Body of pancreas (tissue), 4 donors: ENCODE results near the gene OR5W2. TPM values are rescaled to one million over a fixed set of nuclear protein-coding genes. Genes with fewer than 3 reads are reported as not detected.
"Not testable (repeated sequence)": the region's sequence is repeated elsewhere in the genome, so short reads cannot be mapped to it uniquely, and the experiment has no call there.

Experiments
- ATAC-seq: fragments of 150-250 bp; one replicate; pipeline ENCODE4 v1.9.1; 2016
- DNase-seq, 4 donors: peaks; one replicate each; pipeline ENCODE4 v3.0.0-alpha.2; 2019
- H3K27ac ChIP-seq, 4 donors: fragments of 200-600 bp; sonication (generic); 1 replicate in 3 of 4; 2 replicates in 1 of 4; pipeline versions ENCODE4 v1.5.1 to v1.6.1; 2016 to 2019; ENCODE audit warnings: mild to moderate bottlenecking in 1 of 4, mixed read lengths in 1 of 4, moderate library complexity in 1 of 4
- H3K27me3 ChIP-seq, 2 donors: fragments of 200-600 bp; sonication (generic); one replicate each; pipeline ENCODE4 v1.6.0; 2016; ENCODE audit warnings: mild to moderate bottlenecking in 1 of 2
- H3K36me3 ChIP-seq, 2 donors: fragments of 200-600 bp; sonication (generic); replicated peaks in 1 of 2; 2 replicates each; pipeline ENCODE4 v1.5.1; 2016; ENCODE audit warnings: low read depth in 2 of 2; ENCODE audit not compliant: insufficient read depth in 1 of 2
- H3K4me1 ChIP-seq: fragments of 200-600 bp; sonication (generic); one replicate; pipeline ENCODE4 v1.6.0; 2016
- H3K4me3 ChIP-seq, 2 donors: fragments of 200-600 bp; sonication (generic); 1 replicate in 1 of 2; 2 replicates in 1 of 2; pipeline ENCODE4 v1.5.1; 2016 to 2019
- H3K9me3 ChIP-seq, 3 donors: fragments of 200-600 bp; sonication (generic); 1 replicate in 2 of 3; 2 replicates in 1 of 3; pipeline ENCODE4 v1.5.1; 2016
- POLR2A ChIP-seq, 3 donors: fragments of 450-650 bp; IDR thresholded peaks; one replicate each; pipeline ENCODE4 v1.6.1; 2016; ENCODE audit warnings: antibody characterized with exemption in 3 of 3, mild to moderate bottlenecking in 2 of 3
- whole genome bisulfite sequencing, 2 donors: methylation state at CpG; one replicate each; pipeline ENCODE4 v1.1.5; 2017; 5-methylcytosine and 5-hydroxymethylcytosine counted together
- intact Hi-C: fragments of 100-400 bp; cut with DNase I; formaldehyde crosslinking; loops from one replicate; pipeline ENCODE4 v1.15.1; 2023
- total RNA-seq, 2 donors: library from RNA; depleted of rRNA; stranded (reverse); fragments of >200 nt; gene quantifications; one replicate each; pipeline ENCODE4 v1.1.0, GENCODE V29; 2016
- TF ChIP-seq, protein P1 (sequence below), 7 experiments: fragments of 450-650 bp in 4 of 7; fragments of 200-600 bp in 3 of 7; sonication (generic) in 3 of 7; IDR thresholded peaks; one replicate each; pipeline ENCODE4 v1.5.1; 2016 to 2019; ENCODE audit warnings: antibody characterized with exemption in 7 of 7

The OR5W2 gene
- total RNA-seq, 2 donors from 2014 or later = not detected

DNA sequence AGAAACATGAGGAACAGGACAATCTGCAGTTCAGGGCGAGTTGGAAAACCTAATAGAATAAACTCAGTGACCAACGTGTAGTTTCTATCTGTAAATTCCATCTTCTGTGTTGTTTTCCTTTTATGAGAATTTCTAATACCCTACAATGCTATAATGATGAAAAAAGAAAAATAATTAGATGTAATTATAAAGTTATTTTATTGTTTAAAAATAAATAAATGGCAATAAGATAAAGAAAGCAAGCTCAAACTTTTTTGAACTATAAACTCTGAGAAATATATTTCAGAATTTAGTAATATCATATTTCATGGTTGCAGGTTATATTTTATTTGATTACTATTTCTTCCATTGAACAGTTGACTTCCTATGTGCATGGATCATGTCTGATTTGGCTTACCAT is 21.9 kb upstream of the OR5W2 start, which contains the start of gene OR5I1:
OR5I1 (minus strand) TSS at position 101 of the 400 bp plus-strand sequence; CDS start at position 101, 0 bp downstream.
- DNase-seq (no peak), ATAC-seq (no peak)
- H3K27ac ChIP-seq = no peak within 1 kb of the TSS
- intact Hi-C loops = no loop called here
- no peak within 1 kb of the TSS for H3K4me3 ChIP-seq
- no peaks in the 10 kb centered on the region for H3K4me1 ChIP-seq
- no peaks in the 10 kb centered on the region for H3K27me3 ChIP-seq
- no peaks in the 10 kb centered on the region for H3K9me3 ChIP-seq
- no peaks in the 10 kb centered on the region for H3K36me3 ChIP-seq
- TF ChIP-seq, protein P1, sequence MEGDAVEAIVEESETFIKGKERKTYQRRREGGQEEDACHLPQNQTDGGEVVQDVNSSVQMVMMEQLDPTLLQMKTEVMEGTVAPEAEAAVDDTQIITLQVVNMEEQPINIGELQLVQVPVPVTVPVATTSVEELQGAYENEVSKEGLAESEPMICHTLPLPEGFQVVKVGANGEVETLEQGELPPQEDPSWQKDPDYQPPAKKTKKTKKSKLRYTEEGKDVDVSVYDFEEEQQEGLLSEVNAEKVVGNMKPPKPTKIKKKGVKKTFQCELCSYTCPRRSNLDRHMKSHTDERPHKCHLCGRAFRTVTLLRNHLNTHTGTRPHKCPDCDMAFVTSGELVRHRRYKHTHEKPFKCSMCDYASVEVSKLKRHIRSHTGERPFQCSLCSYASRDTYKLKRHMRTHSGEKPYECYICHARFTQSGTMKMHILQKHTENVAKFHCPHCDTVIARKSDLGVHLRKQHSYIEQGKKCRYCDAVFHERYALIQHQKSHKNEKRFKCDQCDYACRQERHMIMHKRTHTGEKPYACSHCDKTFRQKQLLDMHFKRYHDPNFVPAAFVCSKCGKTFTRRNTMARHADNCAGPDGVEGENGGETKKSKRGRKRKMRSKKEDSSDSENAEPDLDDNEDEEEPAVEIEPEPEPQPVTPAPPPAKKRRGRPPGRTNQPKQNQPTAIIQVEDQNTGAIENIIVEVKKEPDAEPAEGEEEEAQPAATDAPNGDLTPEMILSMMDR (IDR thresholded peaks at IDR 0.05) = no peak
- TF ChIP-seq POLR2A (IDR thresholded peaks at IDR 0.05) = no peak
- WGBS, 2 donors = 49 to 51% methylated on average over 2 of the region's 2 CpGs

DNA sequence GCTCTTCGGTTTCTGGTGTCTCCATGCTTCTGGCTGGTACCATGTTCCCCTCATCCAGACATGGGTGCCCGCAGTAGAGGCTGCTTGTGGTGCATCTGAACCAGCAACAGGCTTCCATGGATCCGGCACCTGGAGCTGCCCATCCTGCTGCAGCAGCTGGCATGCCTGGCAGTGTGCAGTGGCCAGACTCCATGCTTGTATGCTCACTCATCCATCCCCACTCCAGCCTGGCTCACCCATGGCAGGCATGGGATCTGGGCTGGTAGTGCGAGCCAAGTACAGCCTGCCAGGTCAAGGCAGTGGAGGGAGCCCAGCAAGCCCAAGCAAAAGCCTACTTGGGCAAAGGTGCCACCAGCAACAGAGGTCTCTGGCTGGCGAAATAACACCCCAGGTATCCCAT is 6.2 kb upstream of the OR5W2 start:
- Histone ChIP-seq H3K36me3 (no peaks in the 10 kb centered on the region), H3K27me3 (no peaks in the 10 kb centered on the region), H3K4me3 (no peak overlapping the region), H3K27ac (no peak overlapping the region), H3K9me3 (no peaks in the 10 kb centered on the region), H3K4me1 (no peaks in the 10 kb centered on the region)
- DNase-seq (no peak), ATAC-seq (no peak)
- intact Hi-C loops = no loop called here
- TF ChIP-seq, protein P1 (IDR thresholded peaks at IDR 0.05) = no peak
- TF ChIP-seq POLR2A (IDR thresholded peaks at IDR 0.05) = no peak
- WGBS, 2 donors = 49 to 70% methylated on average over 5 of the region's 5 CpGs

DNA sequence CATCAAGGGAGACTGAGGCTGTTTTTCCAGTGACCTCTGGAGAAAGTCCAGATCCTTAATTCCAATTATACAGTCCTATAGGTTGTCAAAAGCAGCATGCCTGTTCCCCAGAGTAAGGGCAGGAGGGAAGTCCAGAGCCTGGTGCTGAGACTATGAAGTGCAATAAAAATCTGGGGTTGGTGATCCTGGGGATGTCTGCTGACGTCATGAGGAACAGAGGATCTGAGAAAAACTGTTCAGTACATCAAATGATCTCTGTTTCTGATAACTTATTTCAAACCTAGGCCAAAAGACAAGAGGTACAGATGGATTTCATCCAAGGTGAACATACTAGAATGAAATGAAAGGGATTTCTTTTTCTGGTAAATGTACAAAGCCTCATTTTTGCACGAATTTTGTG is 12.1 kb downstream of the OR5W2 start:
- intact Hi-C loops = no loop called here
- H3K27me3 ChIP-seq = no peaks in the 10 kb centered on the region
- H3K4me1 ChIP-seq = no peaks in the 10 kb centered on the region
- no peak for DNase-seq
- no peak overlapping the region for H3K27ac ChIP-seq
- no peaks in the 10 kb centered on the region for H3K9me3 ChIP-seq
- no peak overlapping the region for H3K4me3 ChIP-seq
- no peak for ATAC-seq
- H3K36me3 ChIP-seq = no peaks in the 10 kb centered on the region
- TF ChIP-seq, protein P1 (IDR thresholded peaks at IDR 0.05) = no peak
- no peak for TF ChIP-seq POLR2A (IDR thresholded peaks at IDR 0.05)
- 32 to 34% methylated on average over 2 of the region's 2 CpGs for WGBS, 2 donors

DNA sequence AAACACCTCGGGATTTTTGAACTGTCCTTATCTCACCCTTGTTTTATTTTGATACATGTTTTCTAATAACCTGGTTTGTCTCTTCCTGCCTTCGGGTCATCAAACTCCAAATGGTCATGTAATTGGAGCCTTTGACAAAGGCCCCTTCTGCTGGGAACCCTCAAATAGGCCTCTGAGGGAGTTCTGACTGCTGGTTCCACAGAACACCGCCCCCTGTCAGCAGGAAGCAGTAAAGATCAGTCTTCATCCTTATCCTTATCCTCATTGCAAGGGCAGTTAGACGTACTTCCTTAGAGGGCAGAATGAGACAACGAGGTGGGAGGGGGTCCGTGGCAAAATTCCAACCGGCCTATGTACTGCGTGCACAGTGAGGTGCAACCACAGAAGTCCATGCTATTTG is 19.2 kb downstream of the OR5W2 start:
- Histone ChIP-seq H3K4me3 (no peak overlapping the region), H3K27me3 (no peaks in the 10 kb centered on the region), H3K27ac (no peak overlapping the region), H3K4me1 (no peaks in the 10 kb centered on the region), H3K9me3 (no peaks in the 10 kb centered on the region), H3K36me3 (no peaks in the 10 kb centered on the region)
- no peak for DNase-seq
- ATAC-seq = no peak
- intact Hi-C loops = no loop called here
- TF ChIP-seq, protein P1 (IDR thresholded peaks at IDR 0.05) = no peak
- TF ChIP-seq POLR2A (IDR thresholded peaks at IDR 0.05) = no peak
- WGBS, 2 donors = 36 to 40% methylated on average over 7 to 8 of the region's 8 CpGs

DNA sequence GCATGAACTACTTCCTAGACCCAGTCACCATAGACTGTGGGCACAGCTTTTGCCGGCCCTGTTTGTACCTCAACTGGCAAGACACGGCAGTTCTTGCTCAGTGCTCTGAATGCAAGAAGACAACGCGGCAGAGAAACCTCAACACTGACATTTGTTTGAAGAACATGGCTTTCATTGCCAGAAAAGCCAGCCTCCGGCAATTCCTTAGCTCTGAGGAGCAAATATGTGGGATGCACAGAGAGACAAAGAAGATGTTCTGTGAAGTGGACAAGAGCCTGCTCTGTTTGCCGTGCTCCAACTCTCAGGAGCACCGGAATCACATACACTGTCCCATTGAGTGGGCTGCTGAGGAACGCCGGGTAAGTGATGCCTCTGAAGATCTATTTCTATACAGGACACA is 28.9 kb downstream of the OR5W2 start:
- H3K36me3 ChIP-seq, intact Hi-C loops, ATAC-seq, H3K4me1 ChIP-seq, H3K9me3 ChIP-seq, H3K4me3 ChIP-seq, DNase-seq, H3K27me3 ChIP-seq, H3K27ac ChIP-seq: not testable (repeated sequence)
- WGBS, 2 donors = 79% methylated on average over 9 of the region's 9 CpGs

DNA sequence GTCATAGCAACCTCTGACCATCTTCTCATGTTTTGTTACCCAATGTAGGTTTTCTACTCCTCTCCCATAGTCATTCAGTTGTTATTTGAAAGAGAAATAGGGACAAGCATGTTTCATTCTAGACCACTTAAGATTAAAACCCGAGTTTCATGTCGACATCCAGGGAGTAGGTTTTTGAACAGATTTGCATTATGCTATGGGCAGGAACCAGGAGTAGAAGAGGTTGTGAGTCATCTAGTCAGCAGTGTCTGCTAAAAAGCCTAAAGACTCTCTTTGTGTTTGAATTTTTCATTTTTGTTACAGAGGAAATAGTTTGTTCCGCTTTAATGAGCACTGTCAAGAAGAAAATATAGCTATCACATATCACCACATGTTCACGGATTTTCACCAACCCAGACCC is 29.4 kb downstream of the OR5W2 start:
- H3K4me1 ChIP-seq, H3K27me3 ChIP-seq, DNase-seq, H3K4me3 ChIP-seq, ATAC-seq, H3K27ac ChIP-seq, intact Hi-C loops, H3K36me3 ChIP-seq, H3K9me3 ChIP-seq: not testable (repeated sequence)
- 62 to 64% methylated on average over 4 of the region's 4 CpGs for WGBS, 2 donors

DNA sequence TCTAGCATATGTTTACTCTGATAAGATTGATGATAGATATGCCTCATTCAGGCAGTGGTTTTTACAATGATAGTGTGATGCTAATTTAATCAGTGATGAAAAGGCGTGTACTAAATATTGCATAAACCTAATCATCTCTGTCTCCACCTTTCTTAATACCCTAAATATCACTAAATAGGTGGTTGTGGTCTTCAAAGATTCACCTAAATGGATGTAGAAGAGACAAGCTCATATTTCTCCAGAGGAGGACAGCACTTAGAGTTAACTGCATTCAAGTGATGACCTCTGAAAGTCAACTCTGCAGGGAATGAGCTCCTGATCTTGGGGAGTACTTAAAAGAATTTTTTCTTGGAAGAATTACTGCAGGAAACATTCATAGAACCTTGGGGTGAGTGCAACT is 31.4 kb downstream of the OR5W2 start, which contains the start of gene TRIM51:
TRIM51 (plus strand) TSS at position 301 of the 400 bp plus-strand sequence. CDS start 2,132 bp downstream, outside the sequence.
- intact Hi-C loops, H3K27ac ChIP-seq, H3K4me3 ChIP-seq, H3K9me3 ChIP-seq, DNase-seq, H3K4me1 ChIP-seq, ATAC-seq, H3K27me3 ChIP-seq, H3K36me3 ChIP-seq: not testable (repeated sequence)
- WGBS, 2 donors = 43 to 56% methylated on average over 1 of the region's 1 CpG

DNA sequence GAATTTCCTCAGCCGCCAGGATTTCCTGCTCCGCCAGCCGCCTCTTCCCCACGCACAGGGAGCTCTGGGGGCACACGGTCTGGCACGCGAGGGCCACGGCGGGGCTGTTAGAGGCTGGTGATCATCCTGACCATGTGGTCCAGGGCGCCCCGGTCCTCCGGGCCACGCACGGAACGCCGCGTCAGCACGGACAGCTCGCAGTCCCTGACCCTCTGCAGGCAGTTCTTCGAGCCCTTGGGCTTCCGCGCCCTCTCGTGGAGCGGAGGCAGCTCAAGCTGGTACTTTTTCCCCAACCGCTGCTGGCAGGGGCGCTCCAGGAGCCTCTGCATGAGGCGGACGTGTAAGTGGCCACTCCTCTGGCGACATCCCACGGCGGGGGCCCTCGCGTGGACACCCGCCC is 41.2 kb downstream of the OR5W2 start:
- H3K27ac ChIP-seq, H3K27me3 ChIP-seq, ATAC-seq, intact Hi-C loops, H3K4me1 ChIP-seq, H3K36me3 ChIP-seq, H3K4me3 ChIP-seq, H3K9me3 ChIP-seq: not testable (repeated sequence)
- DNase-seq = peak in 2 of 4 donors; percentile 24 to 42
- WGBS, 2 donors = 24 to 33% methylated on average over 5 to 23 of the region's 34 CpGs
